IPS-18c (cell line): ENCODE measurements around the gene PAX6.
"Not testable (repeated sequence)": the region's sequence is repeated elsewhere in the genome, so short reads cannot be mapped to it uniquely, and the experiment has no call there.

Experiments
- H3K4me3 ChIP-seq: 2 replicates; pipeline ENCODE4 v1.7.0; 2013; ENCODE audit warnings: low read depth, mild to moderate bottlenecking, low read length, moderate library complexity; ENCODE audit not compliant: insufficient read depth
- H3K9me3 ChIP-seq: one replicate; pipeline ENCODE4 v1.6.1; 2013; ENCODE audit warnings: mild to moderate bottlenecking, low read length, moderate library complexity; ENCODE audit not compliant: control insufficient read depth, insufficient read depth

The PAX6 gene

DNA sequence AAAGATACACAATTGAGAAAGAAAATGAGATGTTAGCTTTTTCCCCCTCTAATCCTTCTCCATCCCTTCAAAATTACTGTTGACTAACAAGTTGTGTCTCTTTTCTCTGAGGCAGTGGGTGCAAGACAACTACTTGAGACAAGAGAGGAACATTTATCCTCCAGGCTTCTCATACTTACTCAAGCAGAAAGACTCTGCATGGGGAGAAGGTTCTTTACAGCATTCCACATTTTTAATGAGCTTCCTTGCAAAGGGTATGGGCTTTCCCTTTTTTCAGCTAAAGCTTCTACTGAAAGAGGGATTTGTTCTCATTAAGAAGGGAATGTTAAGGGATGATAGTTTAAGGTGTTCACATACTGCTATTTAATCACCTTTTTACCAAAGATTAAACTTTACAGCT is 47.8 kb downstream of the PAX6 start:
- no peaks in the 10 kb centered on the region for H3K9me3 ChIP-seq
- H3K4me3 ChIP-seq, result no peak overlapping the region

DNA sequence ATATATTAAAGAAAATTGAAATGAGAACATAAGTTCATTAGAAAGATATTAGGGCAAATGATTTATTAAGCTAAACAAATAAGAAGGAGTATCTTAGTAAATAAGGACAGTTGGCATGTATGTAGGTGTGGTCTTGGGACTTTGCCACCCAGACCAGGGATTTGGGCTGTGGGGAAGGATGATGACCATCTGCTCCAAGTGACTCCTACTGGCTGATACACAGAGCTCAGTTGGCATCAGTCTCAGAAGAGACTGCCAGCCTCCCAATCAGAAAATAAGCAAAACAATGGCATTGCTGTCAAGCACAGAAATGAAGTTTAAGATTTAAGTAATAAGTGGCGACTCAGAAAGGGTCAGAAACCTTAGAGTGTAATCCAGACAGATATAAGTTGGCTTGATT is 49.5 kb downstream of the PAX6 start:
- no peak overlapping the region for H3K4me3 ChIP-seq
- H3K9me3 ChIP-seq, result no peaks in the 10 kb centered on the region

DNA sequence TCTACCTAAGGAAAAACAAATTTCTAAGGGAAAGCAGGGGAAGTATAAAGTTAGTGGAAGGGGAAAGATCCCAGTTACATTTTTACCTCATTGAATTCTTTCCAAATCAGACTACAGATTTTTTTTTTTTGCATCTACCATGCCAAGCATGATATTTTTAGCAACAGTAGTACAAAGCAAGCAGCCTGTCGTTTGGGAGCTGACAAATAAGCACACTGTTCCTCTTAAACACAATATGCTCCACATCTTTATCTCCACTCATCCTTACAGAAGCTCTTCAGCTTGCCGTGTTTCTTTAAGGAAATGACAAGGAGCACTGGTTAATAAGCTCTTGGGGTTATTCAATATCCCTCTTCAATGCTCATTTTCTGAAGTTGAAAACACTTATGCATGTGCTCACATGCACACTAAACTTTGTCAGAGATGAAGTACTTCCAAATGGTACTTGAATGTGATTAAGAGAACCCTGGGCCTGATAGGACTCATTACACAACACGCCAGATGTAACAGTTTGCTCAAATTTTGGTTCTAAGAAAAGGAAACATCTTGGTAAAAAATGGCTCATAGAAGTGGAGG is 53.8 kb downstream of the PAX6 start:
- Histone ChIP-seq H3K4me3 (no peak overlapping the region), H3K9me3 (no peaks in the 10 kb centered on the region)

DNA sequence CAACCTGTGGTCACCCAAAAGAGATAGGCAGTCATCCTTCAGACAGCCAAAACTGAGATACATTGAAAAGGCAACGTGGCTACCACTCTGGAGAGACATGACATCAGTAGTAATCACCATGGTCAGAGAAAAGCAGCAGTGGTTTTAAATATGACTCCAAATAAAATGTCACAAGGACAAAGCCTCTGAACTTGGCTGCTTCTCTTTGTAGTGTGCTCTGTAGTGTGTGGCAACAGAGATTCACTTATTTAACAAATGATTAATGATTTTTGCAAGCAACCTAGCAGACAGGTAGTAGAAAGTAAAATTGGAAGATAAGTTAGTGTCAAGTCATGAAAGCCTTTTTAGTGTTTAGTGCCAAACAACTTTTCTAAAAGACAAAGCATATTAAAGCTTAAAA is 63.5 kb downstream of the PAX6 start:
- no peak overlapping the region for H3K4me3 ChIP-seq
- no peaks in the 10 kb centered on the region for H3K9me3 ChIP-seq

DNA sequence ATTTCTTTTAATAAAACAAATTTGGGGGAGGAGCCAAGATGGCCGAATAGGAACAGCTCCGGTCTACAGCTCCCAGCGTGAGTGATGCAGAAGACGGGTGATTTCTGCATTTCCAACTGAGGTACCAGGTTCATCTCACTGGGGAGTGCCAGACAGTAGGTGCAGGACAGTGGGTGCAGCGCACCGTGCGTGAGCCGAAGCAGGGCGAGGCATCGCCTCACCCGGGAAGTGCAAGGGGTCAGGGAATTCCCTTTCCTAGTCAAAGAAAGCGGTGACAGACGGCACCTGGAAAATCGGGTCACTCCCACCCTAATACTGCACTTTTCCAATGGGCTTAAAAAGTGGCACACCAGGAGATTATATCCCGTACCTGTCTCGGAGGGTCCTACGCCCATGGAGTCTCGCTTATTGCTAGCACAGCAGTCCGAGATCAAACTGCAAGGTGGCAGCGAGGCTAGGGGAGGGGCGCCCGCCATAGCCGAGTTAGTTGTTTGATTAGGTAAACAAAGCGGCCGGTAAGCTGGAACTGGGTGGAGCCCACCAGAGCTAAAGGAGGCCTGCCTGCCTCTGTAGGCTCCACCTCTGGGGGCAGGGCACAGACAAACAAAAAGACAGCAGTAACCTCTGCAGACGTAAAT is 70.3 kb downstream of the PAX6 start:
- H3K4me3 ChIP-seq, H3K9me3 ChIP-seq: not testable (repeated sequence)

DNA sequence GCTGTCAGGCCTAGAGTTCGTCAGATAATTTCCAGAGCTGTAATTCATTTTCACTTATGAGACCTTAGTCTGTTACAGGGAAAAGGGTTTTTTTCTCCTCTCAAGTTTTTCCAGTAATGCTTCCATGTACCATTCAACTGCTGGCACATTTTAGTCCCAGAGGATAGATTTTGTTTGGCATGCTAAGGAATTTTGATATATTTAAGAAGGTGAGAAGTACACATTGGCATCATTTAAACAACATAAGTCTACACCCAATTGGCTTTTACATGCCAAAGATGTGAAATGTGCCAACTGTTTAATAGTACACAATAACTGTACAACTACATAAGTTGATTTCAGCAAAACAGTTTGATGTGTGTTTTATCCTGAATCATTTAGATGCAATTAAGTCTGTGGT is 71.0 kb downstream of the PAX6 start:
- peaks cover 2% of the 10 kb centered on the region for H3K9me3 ChIP-seq
- H3K4me3 ChIP-seq, result no peak overlapping the region; the same call in 1 of the 2 replicates
